ENCODE measurements around the gene VEGFD. TPM values are rescaled to one million over a fixed set of nuclear protein-coding genes. Genes with fewer than 3 reads are reported as not detected.

VEGFD gene, protein sequence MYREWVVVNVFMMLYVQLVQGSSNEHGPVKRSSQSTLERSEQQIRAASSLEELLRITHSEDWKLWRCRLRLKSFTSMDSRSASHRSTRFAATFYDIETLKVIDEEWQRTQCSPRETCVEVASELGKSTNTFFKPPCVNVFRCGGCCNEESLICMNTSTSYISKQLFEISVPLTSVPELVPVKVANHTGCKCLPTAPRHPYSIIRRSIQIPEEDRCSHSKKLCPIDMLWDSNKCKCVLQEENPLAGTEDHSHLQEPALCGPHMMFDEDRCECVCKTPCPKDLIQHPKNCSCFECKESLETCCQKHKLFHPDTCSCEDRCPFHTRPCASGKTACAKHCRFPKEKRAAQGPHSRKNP
- 0.76 TPM in 1 of 2 replicates, not detected in the other for total RNA-seq

DNA sequence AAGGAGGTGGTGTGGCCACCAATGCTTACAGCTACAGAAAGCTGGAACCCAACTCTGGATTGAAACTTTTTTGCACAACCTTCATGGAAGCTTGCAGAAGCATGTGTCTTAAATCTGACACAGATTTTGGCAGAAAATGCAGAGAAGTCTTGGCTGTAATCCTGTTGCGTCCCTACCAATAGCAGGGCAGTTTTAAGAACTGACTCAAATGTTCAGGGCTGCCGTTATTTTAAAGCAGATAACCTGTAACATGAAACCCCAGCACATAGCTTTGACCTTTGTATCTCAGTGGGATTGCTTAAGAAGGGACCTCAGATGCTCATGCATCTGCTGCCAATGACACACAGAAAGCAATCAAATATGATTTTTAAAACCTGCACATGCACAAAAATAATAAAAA, at the start of gene VEGFD:
Gene VEGFD (minus strand): TSS at position 110 of the 400 bp plus-strand sequence. CDS start 467 bp downstream, outside the sequence.
- no peak for DNase-seq (ENCODE audit: extremely low read depth, low read depth, low spot score)

DNA sequence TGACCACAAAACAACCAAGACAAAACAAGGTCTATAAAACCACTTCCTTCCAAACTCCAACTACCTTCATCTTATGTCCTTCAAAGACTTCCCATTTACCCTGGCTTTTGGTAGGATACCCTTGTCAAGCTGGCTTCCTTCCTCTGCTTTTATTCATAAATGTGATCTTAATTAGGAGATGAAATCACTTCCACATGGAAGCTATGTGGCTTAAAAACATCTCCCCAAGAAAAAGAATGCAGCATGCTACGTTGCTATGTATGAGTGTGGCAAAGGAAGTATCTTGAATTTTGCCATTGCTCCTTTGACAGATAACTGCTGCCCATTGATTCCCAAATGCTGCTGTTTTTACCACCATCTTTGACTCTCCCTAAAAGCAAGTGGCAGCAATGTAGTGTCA, 46.4 kb upstream of the VEGFD start:
- DNase-seq (ENCODE audit: extremely low read depth, low read depth, low spot score), result no peak

DNA sequence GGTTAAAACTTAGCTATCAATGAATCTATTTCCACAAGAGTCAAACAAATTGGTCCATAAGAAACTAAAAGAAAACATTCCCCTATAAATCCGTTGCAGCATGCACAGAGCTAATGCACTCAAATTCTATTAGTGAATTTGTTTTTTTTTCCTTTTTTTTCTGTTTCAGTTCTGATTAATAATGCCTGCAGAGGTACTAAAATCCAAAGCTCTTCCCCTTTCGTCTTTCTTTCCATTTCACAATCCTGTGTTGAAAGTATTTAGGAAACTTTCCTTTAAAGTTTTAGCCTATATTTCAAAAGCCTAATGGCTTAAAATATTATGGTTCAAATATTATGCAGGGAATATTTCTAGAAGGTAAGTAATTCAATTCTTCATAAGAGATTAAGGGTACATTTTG, 45.9 kb upstream of the VEGFD start:
- no peak for DNase-seq (ENCODE audit: extremely low read depth, low read depth, low spot score)

DNA sequence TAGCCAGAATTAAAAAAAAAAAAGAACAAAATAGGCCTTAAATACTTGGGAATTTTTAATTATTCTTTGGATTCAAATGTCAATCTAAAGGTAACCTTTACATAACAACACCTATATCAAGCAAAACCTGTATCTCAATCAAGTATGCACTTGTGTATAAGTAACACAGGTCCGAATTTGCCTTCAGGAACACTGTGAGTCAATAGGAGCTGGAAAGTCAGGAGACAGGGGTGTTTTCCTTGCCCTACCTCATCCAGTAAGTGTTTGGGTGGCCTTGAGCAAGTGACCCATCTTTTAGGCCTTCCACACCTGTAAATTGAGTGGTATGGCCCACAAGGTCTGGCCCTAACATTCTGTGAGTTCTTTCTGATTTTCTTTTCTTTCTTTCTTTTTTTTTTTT, 40.8 kb upstream of the VEGFD start:
- no peak for DNase-seq (ENCODE audit: extremely low read depth, low read depth, low spot score)

DNA sequence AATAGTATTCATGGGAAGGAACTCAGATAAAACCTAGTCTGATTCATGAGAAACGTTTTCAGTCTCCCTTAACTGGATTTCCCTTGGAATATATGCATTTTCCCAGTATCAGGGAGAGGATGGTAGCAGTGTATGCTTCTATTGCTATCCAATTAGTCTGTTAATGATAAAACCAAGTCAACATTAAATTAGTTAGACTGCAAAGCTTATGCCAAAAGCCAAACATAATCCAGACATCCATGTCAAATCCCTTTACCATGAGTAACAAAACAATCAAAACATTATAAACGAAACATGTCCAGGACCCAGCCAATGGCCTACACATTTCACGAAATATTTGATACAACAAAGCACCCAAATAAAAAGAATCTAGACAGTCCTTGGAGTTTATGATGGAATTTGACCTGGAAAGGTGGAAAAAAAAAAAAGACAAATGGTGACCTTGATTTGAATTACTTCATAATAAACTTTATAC, 34.5 kb upstream of the VEGFD start:
- DNase-seq (ENCODE audit: extremely low read depth, low read depth, low spot score), result no peak

DNA sequence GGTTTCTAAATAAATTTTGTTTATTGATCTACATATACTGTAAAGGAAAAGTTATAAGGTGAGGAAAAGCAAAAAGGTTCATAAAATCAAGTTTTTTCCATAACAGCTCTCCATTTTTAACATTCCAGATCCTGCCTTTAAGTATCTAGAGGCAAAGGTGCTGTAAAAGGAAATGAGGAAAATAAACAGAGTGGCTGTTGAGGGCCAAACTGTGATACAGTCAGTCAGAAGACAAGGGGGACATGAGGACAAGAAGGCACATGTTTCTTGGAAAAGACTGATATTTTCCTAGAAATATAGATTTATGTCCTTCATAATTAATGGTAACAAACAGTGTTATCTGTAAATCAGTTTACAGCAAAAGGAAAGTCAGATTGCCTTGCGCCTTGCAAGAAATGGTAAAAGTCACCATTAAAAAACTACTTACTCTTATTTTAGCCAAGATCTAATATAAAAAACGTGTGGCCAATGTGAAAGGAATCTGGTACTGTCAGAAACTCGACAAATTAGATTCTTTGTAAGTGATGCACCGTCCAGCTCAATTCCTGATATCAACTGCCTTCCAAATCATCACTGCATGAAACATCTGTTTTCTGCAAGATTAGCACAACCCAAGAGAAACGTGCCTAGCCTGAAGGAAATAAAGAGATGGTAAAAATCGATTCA, 34.0 kb upstream of the VEGFD start:
- DNase-seq (ENCODE audit: extremely low read depth, low read depth, low spot score), result no peak

DNA sequence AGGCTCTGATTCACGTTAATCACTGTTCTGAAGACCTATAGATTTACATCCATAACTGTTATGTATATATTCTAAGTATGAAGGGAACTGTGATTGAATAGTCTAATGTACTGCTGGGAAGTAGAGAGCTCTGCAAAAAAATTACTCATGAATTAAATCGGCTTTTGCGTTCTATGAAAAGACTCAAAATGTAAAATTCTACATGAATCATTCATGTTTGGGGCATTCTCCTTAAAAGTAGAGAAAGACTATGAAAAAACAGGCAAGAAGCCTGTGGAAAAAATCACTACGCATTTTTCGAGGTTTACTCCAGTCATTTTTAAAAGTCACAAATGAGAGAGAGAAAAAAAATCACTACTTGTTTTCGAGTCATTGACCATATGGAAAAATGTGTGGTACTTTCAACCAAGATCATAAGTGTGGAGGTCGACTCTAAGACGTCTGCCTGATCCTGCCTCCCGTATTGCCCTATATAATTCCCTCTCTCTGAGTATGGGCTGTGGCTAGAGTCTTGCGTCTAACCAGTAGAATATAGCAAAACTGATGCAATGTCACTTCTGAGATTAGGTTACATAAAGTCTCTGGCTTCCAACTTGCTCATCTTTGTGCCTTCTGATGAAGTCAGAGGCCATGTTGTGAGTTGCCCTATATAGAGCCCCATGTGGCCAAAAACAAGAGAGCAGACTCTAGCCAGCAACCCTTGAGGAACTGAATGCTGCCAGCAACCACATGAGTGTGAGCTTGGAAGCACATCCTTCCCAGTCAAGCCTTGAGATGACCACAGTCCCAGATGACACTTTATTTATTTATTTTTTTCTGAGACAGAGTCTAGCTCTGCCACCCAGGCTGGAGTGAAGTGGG, 32.1 kb upstream of the VEGFD start:
- no peak for DNase-seq (ENCODE audit: extremely low read depth, low read depth, low spot score)

DNA sequence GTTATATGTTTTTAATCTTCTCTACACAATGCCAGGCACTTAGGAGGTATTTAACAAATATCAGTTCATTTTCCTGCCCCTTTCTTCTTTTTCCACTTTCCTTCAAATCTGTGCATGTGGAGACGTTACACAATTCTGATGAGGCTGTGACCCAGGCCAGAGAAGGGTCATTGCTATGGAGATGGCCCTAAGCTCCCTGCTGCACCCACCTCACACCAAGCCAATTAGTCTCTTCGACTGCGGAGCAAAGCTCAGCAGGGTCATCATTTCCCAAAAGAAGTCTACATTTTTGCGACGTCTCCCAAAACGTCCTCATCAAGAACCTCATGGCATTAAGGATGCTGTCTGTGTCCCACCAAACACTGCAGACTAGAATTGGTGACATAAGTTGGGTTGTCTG, 28.9 kb upstream of the VEGFD start:
- no peak for DNase-seq (ENCODE audit: extremely low read depth, low read depth, low spot score)

DNA sequence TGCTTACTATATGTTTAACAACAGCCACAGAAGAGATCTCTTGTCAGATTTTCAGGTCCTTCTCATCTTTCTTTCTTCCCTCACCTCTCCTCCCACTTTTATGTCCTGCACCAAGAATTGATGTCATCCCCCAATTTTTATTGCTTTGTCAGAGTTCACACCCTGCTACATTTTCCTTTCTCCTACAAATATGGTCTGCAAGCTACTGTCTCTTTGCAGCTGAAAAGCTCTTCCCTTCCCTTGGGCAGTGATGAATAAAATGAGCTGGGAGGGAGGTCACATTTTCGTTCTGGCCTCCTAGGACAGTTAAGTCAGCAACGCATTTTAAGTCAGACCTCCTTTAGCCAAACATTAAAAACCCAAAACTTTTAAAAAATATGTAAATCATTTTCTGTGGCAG, 26.7 kb upstream of the VEGFD start:
- no peak for DNase-seq (ENCODE audit: extremely low read depth, low read depth, low spot score)

DNA sequence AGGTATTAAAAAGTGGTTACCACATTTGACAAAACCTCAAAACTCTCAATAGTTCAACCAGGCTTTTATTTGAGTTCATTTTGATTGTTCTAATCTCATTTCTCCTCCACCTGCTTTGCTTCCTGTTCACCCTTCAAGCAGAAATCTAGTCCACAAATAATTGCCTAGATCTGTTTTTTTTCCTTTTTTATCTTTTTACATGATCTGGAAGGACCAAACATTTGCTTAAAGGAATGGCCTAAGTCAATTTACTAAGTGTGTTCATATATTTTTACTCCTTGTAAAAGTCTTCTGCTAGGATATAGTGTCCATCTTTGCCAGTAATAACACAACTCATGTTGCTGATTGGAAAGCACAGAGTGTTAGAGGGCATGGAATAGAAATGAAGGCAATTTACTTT, 26.2 kb upstream of the VEGFD start:
- DNase-seq (ENCODE audit: extremely low read depth, low read depth, low spot score), result no peak

DNA sequence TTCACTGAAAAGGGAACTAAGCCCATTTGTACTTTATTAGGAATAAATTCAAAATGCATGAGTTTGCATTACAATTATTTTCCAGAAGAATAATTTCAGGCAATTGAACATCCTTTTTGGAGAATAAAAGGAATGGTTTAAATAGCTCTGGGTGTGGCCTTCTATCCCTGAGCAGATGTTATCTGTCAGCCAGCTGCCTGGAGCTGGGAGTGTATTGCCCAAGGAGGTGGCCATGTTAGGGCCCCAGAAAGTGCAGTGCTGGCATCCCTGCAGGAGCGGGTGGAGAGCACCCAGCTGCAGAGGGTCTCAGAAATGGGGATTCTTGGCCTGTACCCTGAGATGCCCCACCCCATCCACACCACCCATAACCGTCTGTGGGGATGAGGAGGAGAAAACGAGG, 21.6 kb upstream of the VEGFD start:
- DNase-seq (ENCODE audit: extremely low read depth, low read depth, low spot score), result no peak

DNA sequence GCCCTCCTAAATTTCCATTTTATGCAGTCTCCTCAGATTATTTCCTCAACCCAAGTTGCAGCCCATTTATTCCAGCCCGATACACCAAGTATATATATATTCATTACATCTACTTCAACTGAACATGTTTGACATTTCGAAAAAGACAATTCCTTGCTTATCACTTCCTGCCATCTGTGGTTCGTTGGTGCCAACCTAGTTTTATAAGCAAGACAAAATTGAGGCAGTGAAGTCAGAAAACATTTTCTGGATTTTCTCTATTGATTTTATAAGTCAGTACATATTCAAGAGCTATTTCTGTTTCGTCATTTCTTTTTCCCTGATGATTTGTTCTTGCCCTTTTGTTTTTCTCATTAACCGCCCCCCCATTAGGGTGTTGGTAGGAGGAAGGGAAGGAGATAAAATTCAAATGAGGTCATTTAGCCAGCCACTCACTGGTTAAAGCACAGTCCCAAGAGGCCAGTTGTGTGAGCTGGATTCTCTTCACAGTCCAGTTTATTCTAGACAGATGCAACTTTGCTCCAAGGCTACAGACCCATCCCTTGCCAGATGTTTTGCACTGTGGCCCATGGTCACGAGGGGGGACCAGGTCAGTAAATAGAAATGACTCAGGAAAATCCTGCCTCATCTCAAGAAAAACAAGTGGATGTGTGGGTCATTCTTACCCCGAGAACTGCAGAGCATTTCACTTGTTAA, 20.3 kb upstream of the VEGFD start:
- DNase-seq (ENCODE audit: extremely low read depth, low read depth, low spot score), result no peak

DNA sequence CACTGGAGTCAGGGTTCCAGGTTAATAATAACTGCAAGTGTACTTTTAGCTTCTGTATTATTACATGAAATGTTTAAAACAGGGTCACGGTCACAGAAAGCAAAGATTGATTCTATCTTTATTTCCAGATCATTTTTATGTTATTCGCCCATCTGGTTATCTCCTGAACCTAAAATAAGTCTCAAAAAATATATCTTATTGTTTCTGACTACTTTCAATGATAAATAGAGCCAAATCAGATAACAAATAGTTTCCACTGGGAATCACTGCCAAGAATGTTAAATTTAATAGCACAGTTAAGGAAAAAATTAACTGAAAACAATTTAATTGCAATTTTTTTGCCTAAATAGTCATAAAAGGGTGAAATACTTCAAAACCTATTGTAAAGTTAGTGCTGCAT, 17.2 kb upstream of the VEGFD start:
- DNase-seq (ENCODE audit: extremely low read depth, low read depth, low spot score), result no peak

DNA sequence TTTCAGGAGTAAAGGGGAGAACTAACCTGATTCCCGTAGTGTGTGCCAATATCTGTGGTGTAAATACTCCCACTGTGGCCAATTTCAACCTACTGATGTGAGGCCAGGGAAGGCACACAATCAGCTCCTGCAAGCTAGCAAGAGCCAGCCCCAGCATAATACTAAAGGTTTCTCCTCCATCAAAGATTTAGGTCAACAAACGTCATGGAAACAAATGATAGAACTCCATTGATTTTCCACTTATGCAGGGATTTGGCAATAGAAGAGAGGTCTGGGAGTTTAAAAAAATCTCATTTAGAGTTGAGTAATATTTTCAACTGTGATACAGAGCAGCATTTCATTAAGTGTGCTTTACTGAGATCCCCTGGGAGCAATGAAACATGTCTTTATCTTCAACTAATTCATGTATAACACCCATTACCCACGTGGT, 15.8 kb upstream of the VEGFD start:
- DNase-seq (ENCODE audit: extremely low read depth, low read depth, low spot score), result no peak

DNA sequence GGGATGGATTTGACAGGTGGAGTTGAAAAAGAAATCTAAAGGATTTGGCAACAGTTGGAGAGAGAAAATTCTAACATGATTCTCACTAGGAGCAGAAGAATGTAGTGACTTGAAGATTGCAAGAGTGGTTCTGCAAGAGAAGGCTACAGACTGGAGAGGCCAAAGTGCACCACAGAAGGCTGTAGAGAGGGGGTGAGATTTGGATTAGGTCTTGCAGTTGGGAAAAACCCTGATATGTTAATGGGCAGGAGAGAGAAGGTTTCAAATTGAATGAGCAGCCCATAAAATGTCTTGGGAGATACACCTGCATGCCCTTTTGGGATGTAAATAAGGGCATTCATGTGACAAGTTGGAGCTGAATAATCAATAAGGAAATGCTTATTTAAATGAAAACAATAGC, 14.7 kb upstream of the VEGFD start:
- DNase-seq (ENCODE audit: extremely low read depth, low read depth, low spot score), result no peak

DNA sequence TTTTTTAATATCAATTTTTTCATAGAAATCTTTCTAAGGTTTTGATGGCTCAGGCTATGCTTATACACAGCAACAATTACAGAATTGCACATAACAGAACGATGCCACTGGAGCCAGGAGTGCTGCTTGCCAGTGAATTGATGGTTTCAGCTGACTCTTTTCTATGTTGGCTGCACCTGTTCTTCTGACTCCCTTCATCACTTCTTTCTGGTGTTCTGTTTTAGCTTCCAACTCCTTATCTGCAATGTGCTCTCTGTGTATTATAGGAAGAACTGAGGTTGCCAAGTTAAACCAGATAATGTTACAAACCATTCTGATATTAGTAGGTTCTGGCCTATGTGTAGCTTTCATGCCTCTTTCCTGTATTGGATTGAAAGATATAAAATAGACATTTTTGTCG, 11.6 kb upstream of the VEGFD start:
- no peak for DNase-seq (ENCODE audit: extremely low read depth, low read depth, low spot score)

DNA sequence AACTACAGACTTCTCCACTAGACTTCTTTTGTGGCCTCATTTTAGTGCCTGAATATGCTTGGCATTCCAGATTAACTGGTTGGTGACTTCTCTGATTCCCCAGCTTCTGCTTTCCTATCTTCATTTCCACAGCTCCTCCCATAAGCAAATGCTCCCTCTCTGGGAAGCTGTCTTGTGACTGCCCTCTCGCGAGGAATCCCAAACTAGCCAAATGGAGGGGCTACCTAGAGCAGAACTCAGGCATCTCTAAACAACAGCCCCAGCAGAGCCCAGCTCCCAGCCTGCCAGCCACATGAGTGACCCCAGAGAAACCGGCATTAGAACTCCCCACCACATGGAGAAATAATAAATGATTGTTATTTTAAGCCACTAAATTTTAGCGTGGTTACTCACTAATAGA, 7.6 kb upstream of the VEGFD start:
- no peak for DNase-seq (ENCODE audit: extremely low read depth, low read depth, low spot score)

DNA sequence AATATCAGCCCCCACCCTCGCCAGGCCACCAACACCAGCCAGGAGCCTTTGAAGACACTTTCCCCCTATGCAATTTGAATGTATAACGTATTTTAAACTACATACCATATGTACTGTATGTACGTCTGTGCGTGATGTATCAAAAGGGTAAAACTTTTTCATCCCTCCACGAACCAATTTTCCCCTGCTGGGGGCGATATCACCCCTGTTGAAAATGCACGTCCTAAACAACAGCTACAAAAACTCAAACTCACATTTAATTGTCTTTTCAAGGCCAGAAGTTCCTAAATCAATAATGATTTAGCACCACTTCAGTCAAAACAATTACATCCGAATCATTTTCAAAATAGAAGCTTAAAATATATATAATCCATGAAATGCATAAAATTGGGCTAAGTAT, 1.4 kb downstream of the VEGFD start:
- no peak for DNase-seq (ENCODE audit: extremely low read depth, low read depth, low spot score)

DNA sequence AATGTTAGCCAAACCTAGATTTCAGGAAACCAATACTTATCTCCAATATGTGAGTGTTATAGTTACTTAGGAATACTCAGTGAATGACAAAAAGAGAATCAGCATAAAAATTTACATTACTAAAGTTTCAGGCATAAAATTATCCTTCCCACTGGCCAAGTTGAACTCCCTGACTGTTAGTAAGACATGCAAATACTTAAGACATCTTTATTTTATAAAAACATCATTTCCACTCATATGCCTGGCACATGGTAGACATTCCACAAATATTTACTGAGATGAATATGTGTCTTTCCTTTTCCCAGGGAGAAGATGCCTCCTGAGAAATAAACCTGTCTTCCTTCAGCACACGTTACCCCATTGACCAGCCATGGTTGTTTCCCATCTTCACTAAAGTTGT, 7.3 kb downstream of the VEGFD start:
- no peak for DNase-seq (ENCODE audit: extremely low read depth, low read depth, low spot score)

DNA sequence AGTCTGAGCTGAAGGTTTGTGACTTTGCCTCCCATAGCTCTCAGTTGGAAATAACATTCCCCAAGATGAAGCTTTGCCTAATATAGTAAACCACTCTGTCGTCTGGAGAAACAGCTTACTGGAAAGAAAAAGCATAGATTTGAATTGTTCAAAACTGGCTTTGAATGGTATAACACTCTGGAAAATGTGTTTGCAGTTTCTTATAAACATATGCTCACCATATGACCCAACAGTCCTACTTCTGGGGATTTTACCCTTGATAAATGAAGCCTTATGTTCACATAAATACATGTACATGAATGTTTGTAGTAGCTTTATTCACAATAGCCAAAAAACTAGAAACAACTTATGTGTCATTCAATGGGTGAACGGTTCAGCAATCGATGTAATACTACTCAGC, 10.2 kb downstream of the VEGFD start:
- DNase-seq (ENCODE audit: extremely low read depth, low read depth, low spot score), result no peak
